ENCODE measurements around the gene LACC1. TPM values are rescaled to one million over a fixed set of nuclear protein-coding genes. Genes with fewer than 3 reads are reported as not detected.

The LACC1 gene
- total RNA-seq, 1 donor from 2014 or later, result 2.9 TPM

DNA sequence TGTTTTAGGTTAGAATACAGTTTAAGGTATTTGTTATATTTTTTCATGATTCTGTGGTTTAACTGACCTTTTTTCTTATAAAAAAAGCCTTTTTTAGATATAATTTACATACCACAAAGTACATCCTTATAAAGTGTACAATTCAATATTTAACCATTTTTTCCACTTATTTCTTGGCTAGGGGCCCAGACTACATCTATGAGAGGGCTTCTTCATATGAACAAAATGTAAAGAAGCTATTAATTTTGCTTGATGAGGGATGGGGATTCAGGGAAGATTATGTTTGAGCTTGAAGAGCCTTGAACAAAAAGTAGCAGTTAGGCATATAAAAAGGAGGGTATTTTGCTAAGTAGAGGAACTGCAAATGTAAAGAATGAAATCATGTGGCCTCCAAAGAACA is 2.4 kb upstream of the LACC1 start:
- Mint-ChIP-seq H3K4me3 (ENCODE audit: low read depth) (peak overlapping the region; percentile 79), H3K27ac (no peak overlapping the region), H3K9me3 (ENCODE audit: low read depth) (no peaks in the 10 kb centered on the region), H3K27me3 (peaks cover 18% of the 10 kb centered on the region), H3K4me1 (ENCODE audit: low read depth) (peaks cover 18% of the 10 kb centered on the region), H3K36me3 (ENCODE audit: insufficient read depth) (no peaks in the 10 kb centered on the region)
- no peak for DNase-seq (ENCODE audit: low spot score, unreplicated experiment)
- TF ChIP-seq, protein P1, sequence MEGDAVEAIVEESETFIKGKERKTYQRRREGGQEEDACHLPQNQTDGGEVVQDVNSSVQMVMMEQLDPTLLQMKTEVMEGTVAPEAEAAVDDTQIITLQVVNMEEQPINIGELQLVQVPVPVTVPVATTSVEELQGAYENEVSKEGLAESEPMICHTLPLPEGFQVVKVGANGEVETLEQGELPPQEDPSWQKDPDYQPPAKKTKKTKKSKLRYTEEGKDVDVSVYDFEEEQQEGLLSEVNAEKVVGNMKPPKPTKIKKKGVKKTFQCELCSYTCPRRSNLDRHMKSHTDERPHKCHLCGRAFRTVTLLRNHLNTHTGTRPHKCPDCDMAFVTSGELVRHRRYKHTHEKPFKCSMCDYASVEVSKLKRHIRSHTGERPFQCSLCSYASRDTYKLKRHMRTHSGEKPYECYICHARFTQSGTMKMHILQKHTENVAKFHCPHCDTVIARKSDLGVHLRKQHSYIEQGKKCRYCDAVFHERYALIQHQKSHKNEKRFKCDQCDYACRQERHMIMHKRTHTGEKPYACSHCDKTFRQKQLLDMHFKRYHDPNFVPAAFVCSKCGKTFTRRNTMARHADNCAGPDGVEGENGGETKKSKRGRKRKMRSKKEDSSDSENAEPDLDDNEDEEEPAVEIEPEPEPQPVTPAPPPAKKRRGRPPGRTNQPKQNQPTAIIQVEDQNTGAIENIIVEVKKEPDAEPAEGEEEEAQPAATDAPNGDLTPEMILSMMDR (IDR thresholded peaks at IDR 0.05; ENCODE audit: unreplicated experiment), result no peak

DNA sequence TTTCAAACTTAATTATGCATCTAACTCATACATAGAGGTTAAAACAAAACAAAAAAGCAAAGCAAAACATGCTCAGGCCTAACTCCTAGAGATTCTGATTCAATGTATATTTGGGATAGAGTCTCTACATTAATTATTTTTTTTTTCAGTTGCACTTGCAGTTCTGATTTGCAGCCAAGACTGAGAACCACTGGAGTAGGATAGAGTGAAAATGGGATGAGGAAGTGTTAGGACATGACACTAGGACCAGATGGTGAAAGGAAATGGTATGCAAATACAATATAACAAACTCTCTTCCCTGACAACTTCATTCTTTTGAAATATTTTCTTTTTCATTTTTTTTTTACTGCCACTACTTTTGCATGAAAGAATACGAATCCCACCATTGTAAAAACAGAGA is 1.9 kb upstream of the LACC1 start:
- Mint-ChIP-seq H3K36me3 (ENCODE audit: insufficient read depth) (no peaks in the 10 kb centered on the region), H3K27ac (no peak overlapping the region), H3K27me3 (peaks cover 18% of the 10 kb centered on the region), H3K4me3 (ENCODE audit: low read depth) (peak overlapping the region; percentile 79), H3K4me1 (ENCODE audit: low read depth) (peaks cover 18% of the 10 kb centered on the region), H3K9me3 (ENCODE audit: low read depth) (no peaks in the 10 kb centered on the region)
- TF ChIP-seq, protein P1 (IDR thresholded peaks at IDR 0.05; ENCODE audit: unreplicated experiment), result no peak
- no peak for DNase-seq (ENCODE audit: low spot score, unreplicated experiment)

DNA sequence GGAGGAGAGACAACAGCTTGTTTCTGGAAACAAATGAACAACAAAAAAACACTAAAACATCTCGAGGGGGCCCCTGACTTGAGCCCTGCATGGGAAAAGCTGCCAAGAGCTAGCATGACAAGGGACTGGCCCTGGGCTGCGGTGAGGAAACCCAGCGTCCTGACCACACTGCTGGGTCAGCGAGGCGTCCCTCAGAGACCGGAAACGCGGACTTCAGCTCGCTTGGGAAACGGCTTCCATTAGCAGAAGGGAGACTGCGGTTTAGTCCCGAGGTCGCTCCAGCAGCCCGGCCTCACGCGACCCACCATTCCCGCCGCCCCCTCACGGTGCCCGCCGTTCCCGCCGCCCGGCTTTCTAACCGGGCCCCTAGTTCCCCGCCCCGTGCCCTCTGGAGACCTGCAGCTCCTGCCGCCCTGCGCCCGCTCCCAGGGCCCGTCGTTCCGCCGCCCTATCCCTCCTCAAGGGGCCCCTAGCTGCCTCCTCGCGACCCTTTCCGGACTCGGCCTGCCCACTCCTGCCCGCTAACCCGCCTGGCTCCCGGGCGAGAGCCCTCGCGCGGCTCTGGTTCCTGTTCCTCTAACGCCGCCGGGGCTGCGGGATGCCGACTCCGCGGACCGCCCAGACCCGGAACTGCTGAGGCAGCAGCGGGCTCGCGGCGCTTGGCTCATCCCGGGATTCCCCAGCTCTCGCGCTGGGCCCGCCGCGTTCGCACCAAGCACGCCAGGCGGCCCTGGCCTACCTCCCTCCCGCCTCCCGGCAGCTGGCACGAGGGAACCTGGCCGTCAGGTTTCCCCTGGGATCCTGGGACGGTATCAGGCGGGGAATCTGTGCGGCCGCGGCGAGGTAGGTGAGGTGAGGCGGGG is 581 bp upstream of the LACC1 start, which contains the start of gene CCDC122:
TSS of gene CCDC122 (minus strand) at position 849 of the 863 bp plus-strand sequence. CDS start 10,364 bp downstream, outside the sequence.
- peaks cover 18% of the 10 kb centered on the region for H3K4me1 Mint-ChIP-seq (ENCODE audit: low read depth)
- TF ChIP-seq, protein P1 (IDR thresholded peaks at IDR 0.05; ENCODE audit: unreplicated experiment), result no peak
- no peaks in the 10 kb centered on the region for H3K9me3 Mint-ChIP-seq (ENCODE audit: low read depth)
- H3K36me3 Mint-ChIP-seq (ENCODE audit: insufficient read depth), result no peaks in the 10 kb centered on the region
- peak; percentile 68 for DNase-seq (ENCODE audit: low spot score, unreplicated experiment)
- H3K27ac Mint-ChIP-seq, result peak within 1 kb of the TSS; percentile 94
- H3K27me3 Mint-ChIP-seq, result peaks cover 18% of the 10 kb centered on the region
- H3K4me3 Mint-ChIP-seq (ENCODE audit: low read depth), result peak within 1 kb of the TSS; percentile 79

DNA sequence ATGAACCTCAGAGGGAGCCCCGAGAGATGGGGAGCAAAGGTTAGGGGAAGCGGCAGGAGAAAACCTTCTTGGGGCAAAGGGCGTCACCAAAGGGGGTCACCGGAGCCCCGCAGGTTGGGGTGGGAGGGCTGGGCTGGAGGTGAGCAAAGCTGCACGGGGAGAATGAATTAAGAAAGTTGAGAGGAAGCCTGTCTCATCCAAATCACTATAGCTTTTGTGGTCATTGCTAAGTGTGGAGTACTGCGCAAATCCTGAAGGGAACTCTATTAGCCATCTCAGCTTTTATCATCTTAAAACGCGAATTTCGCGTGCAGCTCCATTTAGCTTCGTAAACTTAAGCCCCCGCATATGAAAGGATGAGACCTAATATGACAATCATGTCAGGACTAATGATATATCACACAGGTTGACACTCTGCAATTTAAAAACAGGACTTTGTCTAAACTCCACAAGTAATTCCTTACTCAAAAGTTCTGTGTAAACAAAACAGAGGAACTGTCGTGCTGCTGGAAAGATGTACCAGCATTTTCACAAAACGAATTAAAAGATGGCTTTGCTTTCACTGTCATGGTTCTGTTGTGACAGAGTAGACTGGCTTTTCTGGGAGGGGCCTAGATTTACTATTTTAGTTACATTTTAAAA is 631 bp downstream of the LACC1 start:
- Mint-ChIP-seq H3K36me3 (ENCODE audit: insufficient read depth) (peaks cover 2% of the 10 kb centered on the region), H3K9me3 (ENCODE audit: low read depth) (no peaks in the 10 kb centered on the region), H3K4me3 (ENCODE audit: low read depth) (peak overlapping the region; percentile 79), H3K4me1 (ENCODE audit: low read depth) (peaks cover 18% of the 10 kb centered on the region), H3K27ac (peak overlapping the region; percentile 73), H3K27me3 (peaks cover 18% of the 10 kb centered on the region)
- no peak for DNase-seq (ENCODE audit: low spot score, unreplicated experiment)
- TF ChIP-seq, protein P1 (IDR thresholded peaks at IDR 0.05; ENCODE audit: unreplicated experiment), result no peak

DNA sequence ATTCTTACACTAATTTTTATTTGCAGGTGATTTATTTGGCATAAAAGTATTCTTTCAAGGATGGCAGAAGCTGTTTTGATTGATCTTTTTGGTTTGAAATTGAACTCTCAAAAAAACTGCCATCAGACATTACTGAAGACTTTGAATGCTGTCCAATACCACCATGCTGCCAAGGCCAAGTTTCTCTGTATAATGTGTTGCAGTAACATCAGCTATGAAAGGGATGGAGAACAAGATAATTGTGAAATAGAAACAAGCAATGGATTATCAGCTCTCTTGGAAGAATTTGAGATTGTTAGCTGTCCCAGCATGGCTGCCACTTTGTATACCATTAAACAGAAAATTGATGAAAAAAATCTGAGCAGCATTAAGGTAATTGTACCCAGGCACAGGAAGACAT is 1.2 kb downstream of the LACC1 start:
- H3K4me3 Mint-ChIP-seq (ENCODE audit: low read depth), result no peak overlapping the region

More for the DNA sequence above, 1.2 kb downstream of the LACC1 start:
- TF ChIP-seq, protein P1 (IDR thresholded peaks at IDR 0.05; ENCODE audit: unreplicated experiment), result no peak
- peaks cover 18% of the 10 kb centered on the region for H3K27me3 Mint-ChIP-seq
- no peaks in the 10 kb centered on the region for H3K9me3 Mint-ChIP-seq (ENCODE audit: low read depth)
- no peak overlapping the region for H3K27ac Mint-ChIP-seq
- no peak for DNase-seq (ENCODE audit: low spot score, unreplicated experiment)
- peaks cover 2% of the 10 kb centered on the region for H3K36me3 Mint-ChIP-seq (ENCODE audit: insufficient read depth)
- peaks cover 18% of the 10 kb centered on the region for H3K4me1 Mint-ChIP-seq (ENCODE audit: low read depth)
